ENCODE measurements around the gene SCNN1G. TPM values are rescaled to one million over a fixed set of nuclear protein-coding genes. Genes with fewer than 3 reads are reported as not detected.

Gene SCNN1G
- polyA plus RNA-seq (2013, experiment 1 of 4), result not detected
- not detected for polyA plus RNA-seq (2013, experiment 2 of 4)
- not detected for polyA plus RNA-seq (2013, experiment 3 of 4)
- polyA plus RNA-seq (2013, experiment 4 of 4), result not detected

GRCh38 chr16:23182679-23183542, at the start of gene SCNN1G:
TSS of gene SCNN1G (plus strand) at chr16:23182745. CDS start at chr16:23186272, 3,527 bp downstream.
- Histone ChIP-seq H3K9me3 (ENCODE audit: control insufficient read depth, low read length) (no peaks in the 10 kb centered on the region), H3K36me3 (ENCODE audit: control insufficient read depth, insufficient read depth, low read length) (no peaks in the 10 kb centered on the region), H3K4me3 (ENCODE audit: insufficient read depth, low read depth, low read length) (peak within 1 kb of the TSS; percentile 19), H3K4me1 (ENCODE audit: control insufficient read depth, insufficient read depth, low read length) (no peaks in the 10 kb centered on the region), H3K27ac (ENCODE audit: insufficient read depth, low read depth, low read length, poor library complexity, severe bottlenecking) (no peak within 1 kb of the TSS), H3K27me3 (ENCODE audit: control insufficient read depth, insufficient read depth, low read length, poor library complexity, severe bottlenecking) (peaks cover 49% of the 10 kb centered on the region)
- WGBS, 2 experiments, result 6% methylated on average over 71 of the region's 71 CpGs

- H3K9me3 ChIP-seq (ENCODE audit: control insufficient read depth, low read length), result no peaks in the 10 kb centered on the region
- H3K4me3 ChIP-seq (ENCODE audit: insufficient read depth, low read depth, low read length), result no peak overlapping the region
- H3K4me1 ChIP-seq (ENCODE audit: control insufficient read depth, insufficient read depth, low read length), result peaks cover 10% of the 10 kb centered on the region
- H3K27me3 ChIP-seq (ENCODE audit: control insufficient read depth, insufficient read depth, low read length, poor library complexity, severe bottlenecking), result no peaks in the 10 kb centered on the region
- 86 to 88% methylated on average over 11 of the region's 11 CpGs for WGBS, 2 experiments
- H3K36me3 ChIP-seq (ENCODE audit: control insufficient read depth, insufficient read depth, low read length), result no peaks in the 10 kb centered on the region
- H3K27ac ChIP-seq (ENCODE audit: insufficient read depth, low read depth, low read length, poor library complexity, severe bottlenecking), result no peak overlapping the region
These were observed 49.6 kb upstream of the SCNN1G start for GRCh38 chr16:23132775-23133463.

GRCh38 chr16:23134274-23134673, 48.3 kb upstream of the SCNN1G start:
- Histone ChIP-seq H3K27me3 (ENCODE audit: control insufficient read depth, insufficient read depth, low read length, poor library complexity, severe bottlenecking) (no peaks in the 10 kb centered on the region), H3K27ac (ENCODE audit: insufficient read depth, low read depth, low read length, poor library complexity, severe bottlenecking) (no peak overlapping the region), H3K4me1 (ENCODE audit: control insufficient read depth, insufficient read depth, low read length) (peaks cover 10% of the 10 kb centered on the region), H3K4me3 (ENCODE audit: insufficient read depth, low read depth, low read length) (no peak overlapping the region), H3K36me3 (ENCODE audit: control insufficient read depth, insufficient read depth, low read length) (no peaks in the 10 kb centered on the region), H3K9me3 (ENCODE audit: control insufficient read depth, low read length) (no peaks in the 10 kb centered on the region)
- 82 to 83% methylated on average over 3 of the region's 3 CpGs for WGBS, 2 experiments

GRCh38 chr16:23137256-23137655, 45.3 kb upstream of the SCNN1G start:
- WGBS, 2 experiments, result no CpG with 5 or more reads among the region's 2 CpGs
- no peak overlapping the region for H3K4me3 ChIP-seq (ENCODE audit: insufficient read depth, low read depth, low read length)
- H3K27ac ChIP-seq (ENCODE audit: insufficient read depth, low read depth, low read length, poor library complexity, severe bottlenecking), result no peak overlapping the region
- no peaks in the 10 kb centered on the region for H3K36me3 ChIP-seq (ENCODE audit: control insufficient read depth, insufficient read depth, low read length)
- H3K9me3 ChIP-seq (ENCODE audit: control insufficient read depth, low read length), result no peaks in the 10 kb centered on the region
- peaks cover 7% of the 10 kb centered on the region for H3K4me1 ChIP-seq (ENCODE audit: control insufficient read depth, insufficient read depth, low read length)
- no peaks in the 10 kb centered on the region for H3K27me3 ChIP-seq (ENCODE audit: control insufficient read depth, insufficient read depth, low read length, poor library complexity, severe bottlenecking)

- Histone ChIP-seq H3K27me3 (ENCODE audit: control insufficient read depth, insufficient read depth, low read length, poor library complexity, severe bottlenecking) (no peaks in the 10 kb centered on the region), H3K9me3 (ENCODE audit: control insufficient read depth, low read length) (no peaks in the 10 kb centered on the region), H3K36me3 (ENCODE audit: control insufficient read depth, insufficient read depth, low read length) (no peaks in the 10 kb centered on the region), H3K27ac (ENCODE audit: insufficient read depth, low read depth, low read length, poor library complexity, severe bottlenecking) (no peak overlapping the region), H3K4me1 (ENCODE audit: control insufficient read depth, insufficient read depth, low read length) (peaks cover 2% of the 10 kb centered on the region), H3K4me3 (ENCODE audit: insufficient read depth, low read depth, low read length) (no peak overlapping the region)
- WGBS, 2 experiments, result 93 to 97% methylated on average over 4 of the region's 5 CpGs
These were observed 44.7 kb upstream of the SCNN1G start for GRCh38 chr16:23137818-23138217.

GRCh38 chr16:23140107-23140506, 42.4 kb upstream of the SCNN1G start:
- WGBS, 2 experiments, result 97 to 98% methylated on average over 2 of the region's 2 CpGs
- Histone ChIP-seq H3K9me3 (ENCODE audit: control insufficient read depth, low read length) (no peaks in the 10 kb centered on the region), H3K27me3 (ENCODE audit: control insufficient read depth, insufficient read depth, low read length, poor library complexity, severe bottlenecking) (no peaks in the 10 kb centered on the region), H3K27ac (ENCODE audit: insufficient read depth, low read depth, low read length, poor library complexity, severe bottlenecking) (no peak overlapping the region), H3K4me3 (ENCODE audit: insufficient read depth, low read depth, low read length) (no peak overlapping the region), H3K4me1 (ENCODE audit: control insufficient read depth, insufficient read depth, low read length) (peaks cover 2% of the 10 kb centered on the region), H3K36me3 (ENCODE audit: control insufficient read depth, insufficient read depth, low read length) (no peaks in the 10 kb centered on the region)

- H3K36me3 ChIP-seq (ENCODE audit: control insufficient read depth, insufficient read depth, low read length), result no peaks in the 10 kb centered on the region
- peaks cover 8% of the 10 kb centered on the region for H3K4me1 ChIP-seq (ENCODE audit: control insufficient read depth, insufficient read depth, low read length)
- no peaks in the 10 kb centered on the region for H3K27me3 ChIP-seq (ENCODE audit: control insufficient read depth, insufficient read depth, low read length, poor library complexity, severe bottlenecking)
- no peak overlapping the region for H3K27ac ChIP-seq (ENCODE audit: insufficient read depth, low read depth, low read length, poor library complexity, severe bottlenecking)
- H3K9me3 ChIP-seq (ENCODE audit: control insufficient read depth, low read length), result no peaks in the 10 kb centered on the region
- H3K4me3 ChIP-seq (ENCODE audit: insufficient read depth, low read depth, low read length), result no peak overlapping the region
- 88 to 94% methylated on average over 3 of the region's 3 CpGs for WGBS, 2 experiments
These were observed 41.5 kb upstream of the SCNN1G start for GRCh38 chr16:23141033-23141432.

GRCh38 chr16:23141500-23141899, 41.0 kb upstream of the SCNN1G start:
- peaks cover 9% of the 10 kb centered on the region for H3K4me1 ChIP-seq (ENCODE audit: control insufficient read depth, insufficient read depth, low read length)
- WGBS, 2 experiments, result 93 to 94% methylated on average over 5 of the region's 6 CpGs
- H3K36me3 ChIP-seq (ENCODE audit: control insufficient read depth, insufficient read depth, low read length), result no peaks in the 10 kb centered on the region
- no peaks in the 10 kb centered on the region for H3K9me3 ChIP-seq (ENCODE audit: control insufficient read depth, low read length)
- no peaks in the 10 kb centered on the region for H3K27me3 ChIP-seq (ENCODE audit: control insufficient read depth, insufficient read depth, low read length, poor library complexity, severe bottlenecking)
- no peak overlapping the region for H3K4me3 ChIP-seq (ENCODE audit: insufficient read depth, low read depth, low read length)
- no peak overlapping the region for H3K27ac ChIP-seq (ENCODE audit: insufficient read depth, low read depth, low read length, poor library complexity, severe bottlenecking)

GRCh38 chr16:23141959-23142740, 40.4 kb upstream of the SCNN1G start:
- no peaks in the 10 kb centered on the region for H3K9me3 ChIP-seq (ENCODE audit: control insufficient read depth, low read length)
- no peaks in the 10 kb centered on the region for H3K27me3 ChIP-seq (ENCODE audit: control insufficient read depth, insufficient read depth, low read length, poor library complexity, severe bottlenecking)
- no peaks in the 10 kb centered on the region for H3K36me3 ChIP-seq (ENCODE audit: control insufficient read depth, insufficient read depth, low read length)
- H3K4me3 ChIP-seq (ENCODE audit: insufficient read depth, low read depth, low read length), result no peak overlapping the region
- H3K27ac ChIP-seq (ENCODE audit: insufficient read depth, low read depth, low read length, poor library complexity, severe bottlenecking), result no peak overlapping the region
- peaks cover 14% of the 10 kb centered on the region for H3K4me1 ChIP-seq (ENCODE audit: control insufficient read depth, insufficient read depth, low read length)
- 91 to 92% methylated on average over 7 of the region's 7 CpGs for WGBS, 2 experiments

All from ectodermal cell (in vitro differentiated cells).